ENCODE results near the gene SENP1.

Gene SENP1

DNA sequence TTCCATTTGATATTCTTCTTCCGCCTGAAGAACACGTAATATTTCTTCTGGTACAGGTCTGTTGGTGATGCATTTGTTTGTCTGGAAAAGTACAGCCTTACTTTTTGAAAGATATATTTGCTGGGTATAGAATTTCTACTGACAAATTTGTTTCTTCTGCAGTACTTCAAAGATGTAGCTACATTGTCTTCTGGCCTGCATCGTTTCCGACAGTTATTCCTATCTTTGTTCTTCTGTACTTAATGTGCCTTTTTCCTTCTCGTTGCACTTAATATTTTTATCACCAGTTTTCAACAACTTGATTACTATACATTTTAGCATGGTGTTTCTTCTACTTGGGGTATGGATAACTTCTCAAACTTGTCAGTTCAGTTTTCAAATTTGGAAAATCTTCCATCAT, 47.1 kb downstream of the SENP1 start:
- TF ChIP-seq Cebpa-rat (IDR thresholded peaks at IDR 0.05) = no peak
- H3K4me1 ChIP-seq = no peaks in the 10 kb centered on the region
- no peak overlapping the region for H3K9ac ChIP-seq
- H3K4me3 ChIP-seq = no peak overlapping the region
- H3K36me3 ChIP-seq = peaks cover 70% of the 10 kb centered on the region
- no peaks in the 10 kb centered on the region for H3K27me3 ChIP-seq
- no peak overlapping the region for H3K4me2 ChIP-seq
- no peak overlapping the region for H3K27ac ChIP-seq
- no peaks in the 10 kb centered on the region for H4K20me1 ChIP-seq
- H3K9me3 ChIP-seq = peaks cover 39% of the 10 kb centered on the region

- no peaks in the 10 kb centered on the region for H3K27me3 ChIP-seq
- no peak overlapping the region for H3K9ac ChIP-seq
- no peaks in the 10 kb centered on the region for H4K20me1 ChIP-seq
- no peak overlapping the region for H3K4me2 ChIP-seq
- H3K36me3 ChIP-seq = peaks cover 49% of the 10 kb centered on the region
- no peak overlapping the region for H3K27ac ChIP-seq
- TF ChIP-seq Cebpa-rat (IDR thresholded peaks at IDR 0.05) = no peak
- peaks cover 31% of the 10 kb centered on the region for H3K9me3 ChIP-seq
- H3K4me1 ChIP-seq = no peaks in the 10 kb centered on the region
- no peak overlapping the region for H3K4me3 ChIP-seq
These were observed 50.7 kb downstream of the SENP1 start for GRCh38 chr12:48054955-48055821.

DNA sequence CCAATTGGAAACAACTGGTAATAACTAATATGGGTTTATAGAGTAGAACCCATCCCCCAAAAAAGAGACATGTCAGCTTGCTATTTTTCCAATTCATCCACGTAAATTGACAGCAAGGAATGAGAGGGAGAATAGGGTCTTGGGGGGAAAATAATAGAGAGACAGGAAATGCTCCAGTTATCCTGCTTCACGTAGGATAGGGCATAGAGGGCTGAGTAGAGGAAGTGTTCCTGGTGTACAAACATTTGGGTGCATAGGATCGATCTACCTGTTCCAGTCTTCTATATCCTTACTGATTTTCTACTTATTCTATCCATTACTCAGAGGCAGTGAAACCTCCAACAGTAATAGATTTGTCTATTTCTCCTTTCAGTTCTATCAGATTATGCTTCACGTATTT, 52.0 kb downstream of the SENP1 start:
- no peak overlapping the region for H3K4me2 ChIP-seq
- no peak for TF ChIP-seq Cebpa-rat (IDR thresholded peaks at IDR 0.05)
- peaks cover 49% of the 10 kb centered on the region for H3K36me3 ChIP-seq
- H3K9me3 ChIP-seq = peaks cover 18% of the 10 kb centered on the region
- H4K20me1 ChIP-seq = no peaks in the 10 kb centered on the region
- H3K27ac ChIP-seq = no peak overlapping the region
- no peak overlapping the region for H3K4me3 ChIP-seq
- H3K4me1 ChIP-seq = no peaks in the 10 kb centered on the region
- H3K27me3 ChIP-seq = no peaks in the 10 kb centered on the region
- no peak overlapping the region for H3K9ac ChIP-seq

DNA sequence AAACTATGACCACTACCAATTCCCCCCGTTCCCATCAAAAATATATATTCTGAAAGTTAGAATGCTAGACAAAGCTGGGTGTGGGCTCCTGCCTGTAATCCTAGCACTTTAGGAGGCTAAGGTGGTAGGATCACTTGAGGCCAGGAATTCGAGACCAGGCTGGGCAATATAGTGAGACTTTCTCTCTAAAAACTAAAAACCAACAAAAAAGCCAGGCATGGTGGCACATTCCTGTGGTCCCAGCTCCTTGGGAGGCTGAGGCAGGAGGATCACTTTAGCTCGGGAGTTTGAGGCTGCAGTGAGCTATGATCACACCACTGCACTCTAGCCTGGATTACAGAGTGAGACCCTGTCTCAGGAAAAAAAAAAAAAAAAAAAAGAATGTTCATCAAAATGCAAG, 52.8 kb downstream of the SENP1 start:
- Histone ChIP-seq H4K20me1 (no peaks in the 10 kb centered on the region), H3K4me2 (no peak overlapping the region), H3K27ac (no peak overlapping the region), H3K36me3 (peaks cover 49% of the 10 kb centered on the region), H3K9ac (no peak overlapping the region), H3K27me3 (no peaks in the 10 kb centered on the region), H3K9me3 (peaks cover 11% of the 10 kb centered on the region), H3K4me3 (no peak overlapping the region), H3K4me1 (no peaks in the 10 kb centered on the region)
- no peak for TF ChIP-seq Cebpa-rat (IDR thresholded peaks at IDR 0.05)

DNA sequence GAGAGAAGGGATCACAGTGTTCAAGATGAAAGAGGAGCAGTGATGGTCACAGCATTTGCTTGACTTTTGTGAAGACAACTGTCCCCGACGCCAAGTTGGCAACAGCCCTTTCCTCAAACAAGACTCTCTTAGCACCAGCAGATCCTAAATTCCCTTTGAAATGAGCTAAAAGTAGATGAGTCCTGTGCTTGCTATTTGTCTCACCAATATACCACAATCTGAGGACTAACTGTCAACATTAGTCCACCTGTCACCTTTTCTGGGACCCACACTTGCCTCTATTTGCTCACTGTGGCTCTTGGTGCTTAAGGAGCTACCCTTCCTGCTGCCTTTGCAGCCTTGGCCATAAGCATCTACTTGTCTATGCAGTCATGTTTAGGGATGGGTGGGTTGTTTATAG, 54.2 kb downstream of the SENP1 start:
- H4K20me1 ChIP-seq = no peaks in the 10 kb centered on the region
- H3K9ac ChIP-seq = no peak overlapping the region
- H3K9me3 ChIP-seq = no peaks in the 10 kb centered on the region
- H3K27ac ChIP-seq = no peak overlapping the region
- H3K4me2 ChIP-seq = no peak overlapping the region
- H3K36me3 ChIP-seq = peaks cover 57% of the 10 kb centered on the region
- no peak for TF ChIP-seq Cebpa-rat (IDR thresholded peaks at IDR 0.05)
- H3K4me3 ChIP-seq = no peak overlapping the region
- no peaks in the 10 kb centered on the region for H3K27me3 ChIP-seq
- no peaks in the 10 kb centered on the region for H3K4me1 ChIP-seq

DNA sequence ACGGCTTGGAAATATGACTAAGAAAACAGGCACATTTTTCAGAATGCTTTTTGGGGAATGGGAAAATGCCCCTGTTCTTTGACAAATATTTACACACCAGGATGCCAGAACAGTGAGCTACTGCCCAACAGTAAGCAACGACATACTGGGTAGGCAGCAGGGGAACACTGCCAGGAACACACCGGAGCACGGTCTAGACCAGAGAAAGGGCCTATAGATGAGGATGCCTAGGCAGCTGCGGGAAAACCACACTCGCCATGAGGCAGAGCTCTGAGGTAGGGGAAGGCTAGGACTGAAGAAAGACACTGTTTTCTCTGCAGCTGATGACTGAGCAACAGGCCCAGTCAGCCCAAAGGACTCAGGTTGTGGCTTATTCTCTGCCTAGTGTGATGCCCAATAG, 55.7 kb downstream of the SENP1 start:
- no peaks in the 10 kb centered on the region for H4K20me1 ChIP-seq
- H3K9ac ChIP-seq = no peak overlapping the region
- H3K36me3 ChIP-seq = peaks cover 69% of the 10 kb centered on the region

DNA sequence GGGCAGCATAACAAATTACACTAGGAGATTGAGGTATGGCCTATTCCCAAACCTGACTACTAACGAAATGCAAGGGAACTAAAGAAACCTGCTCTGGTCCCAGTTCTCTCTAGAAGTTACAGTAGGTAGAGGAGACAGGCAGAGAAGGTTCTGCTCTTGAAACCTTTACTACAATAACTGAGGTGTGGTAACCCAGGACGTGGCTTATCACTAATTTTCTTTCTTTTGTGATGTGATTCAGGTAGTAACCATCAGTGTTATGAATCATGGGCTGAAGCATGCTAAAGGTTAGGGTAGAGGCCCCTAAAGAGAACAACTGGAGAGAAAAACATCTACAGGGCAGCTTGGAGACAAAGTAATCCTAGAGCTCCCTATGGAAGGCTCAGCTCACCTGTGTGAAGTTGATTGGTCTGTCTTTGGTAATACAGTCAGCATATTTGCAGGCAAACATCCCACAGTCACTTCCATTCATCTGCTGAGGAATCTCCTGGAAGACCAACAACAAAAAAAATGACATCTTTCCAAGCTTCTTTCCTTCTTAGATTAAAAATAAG, 59.8 kb downstream of the SENP1 start:
- H3K27me3 ChIP-seq = no peaks in the 10 kb centered on the region
- H3K36me3 ChIP-seq = peaks cover 96% of the 10 kb centered on the region

More for the DNA sequence above, 55.7 kb downstream of the SENP1 start:
- TF ChIP-seq Cebpa-rat (IDR thresholded peaks at IDR 0.05) = no peak
- no peak overlapping the region for H3K27ac ChIP-seq
- H3K27me3 ChIP-seq = no peaks in the 10 kb centered on the region
- no peak overlapping the region for H3K4me3 ChIP-seq
- no peaks in the 10 kb centered on the region for H3K4me1 ChIP-seq
- H3K9me3 ChIP-seq = no peaks in the 10 kb centered on the region
- no peak overlapping the region for H3K4me2 ChIP-seq

GRCh38 chr12:48045061-48045846, 60.6 kb downstream of the SENP1 start:
- TF ChIP-seq Cebpa-rat (IDR thresholded peaks at IDR 0.05) = no peak
- Histone ChIP-seq H4K20me1 (no peaks in the 10 kb centered on the region), H3K4me3 (no peak overlapping the region), H3K4me2 (no peak overlapping the region), H3K36me3 (peaks cover 90% of the 10 kb centered on the region), H3K4me1 (no peaks in the 10 kb centered on the region), H3K27me3 (no peaks in the 10 kb centered on the region), H3K9ac (no peak overlapping the region), H3K9me3 (no peaks in the 10 kb centered on the region), H3K27ac (no peak overlapping the region)

More for the DNA sequence above, 59.8 kb downstream of the SENP1 start:
- Histone ChIP-seq H3K4me1 (no peaks in the 10 kb centered on the region), H3K27ac (no peak overlapping the region), H3K9me3 (no peaks in the 10 kb centered on the region), H4K20me1 (no peaks in the 10 kb centered on the region), H3K9ac (no peak overlapping the region), H3K4me3 (no peak overlapping the region), H3K4me2 (no peak overlapping the region)
- no peak for TF ChIP-seq Cebpa-rat (IDR thresholded peaks at IDR 0.05)

- Histone ChIP-seq H3K4me2 (no peak overlapping the region), H3K4me1 (no peaks in the 10 kb centered on the region), H4K20me1 (no peaks in the 10 kb centered on the region), H3K4me3 (no peak overlapping the region), H3K36me3 (peaks cover 81% of the 10 kb centered on the region), H3K9me3 (no peaks in the 10 kb centered on the region), H3K27ac (no peak overlapping the region), H3K9ac (no peak overlapping the region), H3K27me3 (no peaks in the 10 kb centered on the region)
- no peak for TF ChIP-seq Cebpa-rat (IDR thresholded peaks at IDR 0.05)
These were observed 61.5 kb downstream of the SENP1 start for GRCh38 chr12:48044396-48044795.

DNA sequence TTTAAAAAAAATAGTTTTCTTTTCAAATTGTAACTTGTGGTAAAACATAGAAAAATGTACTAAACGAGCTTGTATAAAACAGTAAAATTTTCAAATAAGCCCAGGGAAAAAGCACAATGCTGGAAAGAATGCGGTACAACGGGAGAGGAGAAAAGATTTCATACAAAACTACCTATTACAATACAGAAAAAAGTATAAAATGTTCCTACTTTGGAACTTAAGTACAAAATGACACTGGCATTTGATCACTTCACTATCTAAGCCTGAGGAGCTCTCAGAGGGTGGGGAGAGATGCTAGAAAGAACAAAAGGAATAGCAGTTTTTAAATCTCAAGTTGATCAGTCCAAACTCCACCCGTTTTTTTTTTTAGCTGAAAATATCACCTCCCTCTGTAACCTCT, 62.1 kb downstream of the SENP1 start:
- no peak overlapping the region for H3K9ac ChIP-seq
- H3K4me1 ChIP-seq = no peaks in the 10 kb centered on the region
- TF ChIP-seq Cebpa-rat (IDR thresholded peaks at IDR 0.05) = no peak
- H4K20me1 ChIP-seq = no peaks in the 10 kb centered on the region
- no peak overlapping the region for H3K4me2 ChIP-seq
- no peak overlapping the region for H3K4me3 ChIP-seq
- H3K36me3 ChIP-seq = peaks cover 75% of the 10 kb centered on the region
- H3K27ac ChIP-seq = no peak overlapping the region
- H3K27me3 ChIP-seq = no peaks in the 10 kb centered on the region
- H3K9me3 ChIP-seq = no peaks in the 10 kb centered on the region

Data from BLaER1 (cell line).